Endothelial cell of umbilical vein (primary cell): ENCODE measurements around the gene OR12D2. TPM values are rescaled to one million over a fixed set of nuclear protein-coding genes. Genes with fewer than 3 reads are reported as not detected.

ENCODE experiments used
- polyA plus RNA-seq, 4 experiments: library from polyadenylated mRNA; depleted of rRNA in 3 of 4; stranded (reverse) in 3 of 4; unstranded in 1 of 4; fragments of >200 nt; gene quantifications; 2 replicates each; pipeline versions ENCODE4 v1.2.1 to v1.2.3, GENCODE V29; 2011 to 2012; ENCODE audit warnings: missing spikeins in 1 of 4
- total RNA-seq: library from RNA; stranded (reverse); gene quantifications from 2 replicates; pipeline ENCODE4 v1.2.3, GENCODE V29; 2021

The OR12D2 gene
- total and polyA plus RNA-seq, 2 donors (not counting 3 experiments of a cell fraction or from before 2014, with no cell fraction given), result not detected

Other genes starting within 250 kb of the OR12D2 start
- not detected in 2 replicates for gene OR2J2, start 224.7 kb upstream of the OR12D2 start, total RNA-seq
- not detected in 2 replicates for gene OR2J2, start 224.7 kb upstream of the OR12D2 start, polyA plus RNA-seq
- gene OR14J1, start 93.9 kb upstream of the OR12D2 start, total RNA-seq, result not detected in 2 replicates
- gene OR14J1, start 93.9 kb upstream of the OR12D2 start, polyA plus RNA-seq, result not detected in 2 replicates
- gene OR5V1, start 26.8 kb upstream of the OR12D2 start, total RNA-seq, result not detected in 2 replicates
- gene OR5V1, start 26.8 kb upstream of the OR12D2 start, polyA plus RNA-seq, result not detected in 2 replicates
- not detected in 2 replicates for gene OR12D3, start 20.3 kb upstream of the OR12D2 start, total RNA-seq
- not detected in 2 replicates for gene OR12D3, start 20.3 kb upstream of the OR12D2 start, polyA plus RNA-seq
- gene OR12D1, start 19.3 kb downstream of the OR12D2 start, total RNA-seq, result not detected in 2 replicates
- not detected in 2 replicates for gene OR12D1, start 19.3 kb downstream of the OR12D2 start, polyA plus RNA-seq
- not detected in 2 replicates for gene OR10C1, start 43.7 kb downstream of the OR12D2 start, total RNA-seq
- not detected in 2 replicates for gene OR10C1, start 43.7 kb downstream of the OR12D2 start, polyA plus RNA-seq
- not detected in 2 replicates for gene OR11A1, start 61.4 kb downstream of the OR12D2 start, total RNA-seq
- gene OR11A1, start 61.4 kb downstream of the OR12D2 start, polyA plus RNA-seq, result not detected in 2 replicates
- not detected in 2 replicates for gene OR2H1, start 61.5 kb downstream of the OR12D2 start, total RNA-seq
- not detected in 2 replicates for gene OR2H1, start 61.5 kb downstream of the OR12D2 start, polyA plus RNA-seq
- gene MAS1L, start 92.3 kb downstream of the OR12D2 start, total RNA-seq, result not detected in 2 replicates
- not detected in 2 replicates for gene MAS1L, start 92.3 kb downstream of the OR12D2 start, polyA plus RNA-seq
- gene UBD, start 164.1 kb downstream of the OR12D2 start, total RNA-seq, result 0.31 TPM in 1 of 2 replicates, not detected in the other
- 0.10 and 0.13 TPM in 2 replicates for gene UBD, start 164.1 kb downstream of the OR12D2 start, polyA plus RNA-seq
- not detected in 2 replicates for gene OR2H2, start 189.5 kb downstream of the OR12D2 start, total RNA-seq
- gene OR2H2, start 189.5 kb downstream of the OR12D2 start, polyA plus RNA-seq, result not detected in 2 replicates
- 50.8 and 52.1 TPM in 2 replicates for gene GABBR1, start 237.6 kb downstream of the OR12D2 start, total RNA-seq
- gene GABBR1, start 237.6 kb downstream of the OR12D2 start, polyA plus RNA-seq, result 43.6 and 53.1 TPM in 2 replicates